Mesenchymal stem cell (in vitro differentiated cells and primary cell): ENCODE measurements around the gene MEIKIN.
"Not testable (repeated sequence)": the region's sequence is repeated elsewhere in the genome, so short reads cannot be mapped to it uniquely, and the experiment has no call there.

Source experiments
- DNase-seq: peaks from one replicate; pipeline ENCODE4 v3.0.0-alpha.2; 2013
- H2AFZ ChIP-seq: one replicate; pipeline ENCODE4 v1.6.1; 2013; ENCODE audit warnings: low read depth, mild to moderate bottlenecking, control low read depth, inconsistent platforms, low read length, moderate library complexity
- H2AK5ac ChIP-seq: 2 replicates; pipeline ENCODE4 v1.6.1; 2013; ENCODE audit warnings: low read length, moderate library complexity, mild to moderate bottlenecking, inconsistent platforms; ENCODE audit not compliant: severe bottlenecking
- H2BK120ac ChIP-seq: one replicate; pipeline ENCODE4 v1.6.1; 2013; ENCODE audit warnings: low read depth, mild to moderate bottlenecking, inconsistent platforms, low read length, moderate library complexity
- H2BK12ac ChIP-seq, 2 experiments: one replicate each; pipeline ENCODE4 v1.6.1; 2013; ENCODE audit warnings: inconsistent platforms in 2 of 2, low read length in 2 of 2, mild to moderate bottlenecking in 2 of 2, moderate library complexity in 2 of 2, control low read depth in 1 of 2
- H2BK15ac ChIP-seq: one replicate; pipeline ENCODE4 v1.6.1; 2013; ENCODE audit warnings: mild to moderate bottlenecking, low read depth, inconsistent platforms; ENCODE audit not compliant: poor library complexity, severe bottlenecking
- H2BK5ac ChIP-seq: 2 replicates; pipeline ENCODE4 v1.6.1; 2013; ENCODE audit warnings: low read depth, mild to moderate bottlenecking, low read length, control low read depth, inconsistent platforms; ENCODE audit not compliant: poor library complexity, severe bottlenecking
- H3K14ac ChIP-seq, 2 experiments: one replicate each; pipeline ENCODE4 v1.6.1; 2013; ENCODE audit warnings: inconsistent platforms in 2 of 2, low read length in 2 of 2, control low read depth in 1 of 2, mild to moderate bottlenecking in 1 of 2, moderate library complexity in 1 of 2
- H3K18ac ChIP-seq, 2 experiments: one replicate each; pipeline ENCODE4 v1.6.1; 2013; ENCODE audit warnings: inconsistent platforms in 2 of 2, low read length in 2 of 2, control low read depth in 1 of 2, low read depth in 1 of 2, mild to moderate bottlenecking in 1 of 2
- H3K23ac ChIP-seq, 2 experiments: one replicate each; pipeline ENCODE4 v1.6.1; 2013; ENCODE audit warnings: inconsistent platforms in 2 of 2, low read length in 2 of 2, mild to moderate bottlenecking in 2 of 2, moderate library complexity in 2 of 2, control low read depth in 1 of 2
- H3K27ac ChIP-seq: 2 replicates; pipeline ENCODE4 v1.5.1; 2013; ENCODE audit warnings: mild to moderate bottlenecking, moderate library complexity, low read length, control low read depth, inconsistent platforms; ENCODE audit not compliant: poor library complexity, severe bottlenecking
- H3K27me3 ChIP-seq, 2 experiments: 2 replicates each; pipeline versions ENCODE4 v1.6.1 to v1.7.0; 2013; ENCODE audit warnings: low read length in 2 of 2, mild to moderate bottlenecking in 2 of 2, moderate library complexity in 2 of 2, control low read depth in 1 of 2, inconsistent platforms in 1 of 2; ENCODE audit not compliant: control insufficient read depth in 1 of 2, insufficient read depth in 1 of 2
- H3K36me3 ChIP-seq, 2 experiments: 2 replicates each; pipeline versions ENCODE4 v1.6.1 to v1.7.0; 2013; ENCODE audit warnings: low read length in 2 of 2, control low read depth in 1 of 2, inconsistent platforms in 1 of 2, low read depth in 1 of 2, mild to moderate bottlenecking in 1 of 2; ENCODE audit not compliant: insufficient read depth in 2 of 2, control insufficient read depth in 1 of 2
- H3K4ac ChIP-seq, 2 experiments: one replicate each; pipeline ENCODE4 v1.6.1; 2013; ENCODE audit warnings: inconsistent platforms in 2 of 2, low read length in 2 of 2, mild to moderate bottlenecking in 2 of 2, moderate library complexity in 2 of 2, control low read depth in 1 of 2, low read depth in 1 of 2
- H3K4me1 ChIP-seq: 2 replicates; pipeline ENCODE4 v1.6.1; 2013; ENCODE audit warnings: low read depth, low read length, control low read depth; ENCODE audit not compliant: control insufficient read depth, insufficient read depth
- H3K4me2 ChIP-seq: 2 replicates; pipeline ENCODE4 v1.6.1; 2013; ENCODE audit warnings: low read length, mild to moderate bottlenecking, inconsistent platforms; ENCODE audit not compliant: poor library complexity, severe bottlenecking
- H3K4me3 ChIP-seq, 2 experiments: 2 replicates each; pipeline versions ENCODE4 v1.5.1 to v1.7.0; 2013; ENCODE audit warnings: low read length in 2 of 2, mild to moderate bottlenecking in 2 of 2, control low read depth in 1 of 2, low read depth in 1 of 2; ENCODE audit not compliant: insufficient read depth in 1 of 2
- H3K79me1 ChIP-seq: replicated peaks from 2 replicates; pipeline ENCODE4 v1.6.1; 2013; ENCODE audit warnings: mild to moderate bottlenecking, control low read depth, low read length, inconsistent platforms; ENCODE audit not compliant: poor library complexity, severe bottlenecking
- H3K9ac ChIP-seq: 2 replicates; pipeline ENCODE4 v1.7.0; 2013; ENCODE audit warnings: mild to moderate bottlenecking, low read length, moderate library complexity
- H3K9me3 ChIP-seq: 2 replicates; pipeline ENCODE4 v1.7.0; 2013; ENCODE audit warnings: mild to moderate bottlenecking, low read length; ENCODE audit not compliant: control insufficient read depth
- H4K8ac ChIP-seq: one replicate; pipeline ENCODE4 v1.6.1; 2013; ENCODE audit warnings: inconsistent platforms, mild to moderate bottlenecking, low read length, moderate library complexity
- H4K91ac ChIP-seq: one replicate; pipeline ENCODE4 v1.6.1; 2013; ENCODE audit warnings: mild to moderate bottlenecking, low read length, inconsistent platforms
- WGBS: methylation state at CpG from one replicate; pipeline ENCODE4 v1.1.7; 2013; ENCODE audit warnings: mixed read lengths; 5-methylcytosine and 5-hydroxymethylcytosine counted together

The MEIKIN gene

GRCh38 chr5:131842971-131843370 is 102.5 kb downstream of the MEIKIN start:
- H3K4me1 ChIP-seq, H3K27me3 ChIP-seq, H2AFZ ChIP-seq, H2BK5ac ChIP-seq, DNase-seq, H2BK12ac ChIP-seq, H3K18ac ChIP-seq, H4K8ac ChIP-seq, H3K4ac ChIP-seq, H2BK120ac ChIP-seq, H3K9ac ChIP-seq, H3K14ac ChIP-seq, H2BK15ac ChIP-seq, H3K79me1 ChIP-seq, H3K4me2 ChIP-seq, H3K36me3 ChIP-seq, H3K23ac ChIP-seq, H3K4me3 ChIP-seq, H3K27ac ChIP-seq, H4K91ac ChIP-seq, H2AK5ac ChIP-seq: not testable (repeated sequence)
- peaks cover 62% of the 10 kb centered on the region for H3K9me3 ChIP-seq
- WGBS: 100% methylated on average over 1 of the region's 1 CpG

GRCh38 chr5:131832702-131833101 is 112.8 kb downstream of the MEIKIN start:
- not testable (repeated sequence) for H3K27me3 ChIP-seq, H2BK15ac ChIP-seq, H3K4ac ChIP-seq, H3K14ac ChIP-seq, H4K8ac ChIP-seq, H3K4me3 ChIP-seq, H3K79me1 ChIP-seq, H3K23ac ChIP-seq, H3K18ac ChIP-seq, H3K36me3 ChIP-seq, H3K4me1 ChIP-seq, H4K91ac ChIP-seq, H2AK5ac ChIP-seq, H2BK5ac ChIP-seq, H2BK120ac ChIP-seq, H2BK12ac ChIP-seq, H3K9ac ChIP-seq, H3K9me3 ChIP-seq, H3K4me2 ChIP-seq, DNase-seq, H2AFZ ChIP-seq, H3K27ac ChIP-seq
- 91% methylated on average over 2 of the region's 2 CpGs for WGBS

- Histone ChIP-seq H3K23ac (no peak overlapping the region), H3K4me2 (no peak overlapping the region), H2BK15ac (no peak overlapping the region), H3K9ac (no peak overlapping the region), H2BK5ac (no peak overlapping the region), H3K27me3 (no peaks in the 10 kb centered on the region), H3K18ac (no peak overlapping the region), H4K91ac (no peak overlapping the region), H2AFZ (no peak overlapping the region), H3K4me1 (no peaks in the 10 kb centered on the region), H3K4ac (no peak overlapping the region), H3K9me3 (peaks cover 40% of the 10 kb centered on the region), H3K14ac (no peak overlapping the region), H4K8ac (no peak overlapping the region), H2BK120ac (no peak overlapping the region), H3K27ac (no peak overlapping the region), H2AK5ac (no peak overlapping the region), H3K4me3 (no peak overlapping the region), H2BK12ac (no peak overlapping the region), H3K36me3 (no peaks in the 10 kb centered on the region), H3K79me1 (no peaks in the 10 kb centered on the region)
- WGBS: 15% methylated on average over 2 of the region's 2 CpGs
- peak; percentile 67 for DNase-seq
These were observed 120.0 kb downstream of the MEIKIN start for GRCh38 chr5:131825404-131826013.

- no peak overlapping the region for H3K9ac ChIP-seq
These were observed 120.8 kb downstream of the MEIKIN start for GRCh38 chr5:131824631-131825030.

More at GRCh38 chr5:131824631-131825030, 120.8 kb downstream of the MEIKIN start:
- H3K4ac ChIP-seq: no peak overlapping the region
- no peak for DNase-seq
- H3K27me3 ChIP-seq: no peaks in the 10 kb centered on the region
- no peak overlapping the region for H4K91ac ChIP-seq
- no peak overlapping the region for H2AFZ ChIP-seq
- no peak overlapping the region for H2BK12ac ChIP-seq
- peaks cover 40% of the 10 kb centered on the region for H3K9me3 ChIP-seq
- H3K18ac ChIP-seq: peak overlapping the region in 1 of 2 experiments; percentile 2
- H3K23ac ChIP-seq: no peak overlapping the region
- no peak overlapping the region for H2AK5ac ChIP-seq
- H3K79me1 ChIP-seq: no peaks in the 10 kb centered on the region
- H3K14ac ChIP-seq: no peak overlapping the region
- H4K8ac ChIP-seq: no peak overlapping the region
- H3K36me3 ChIP-seq: no peaks in the 10 kb centered on the region
- no peak overlapping the region for H3K27ac ChIP-seq
- H3K4me3 ChIP-seq: no peak overlapping the region
- no peak overlapping the region for H2BK5ac ChIP-seq
- WGBS: no CpG with 5 or more reads among the region's 1 CpG
- H2BK120ac ChIP-seq: no peak overlapping the region
- H3K4me2 ChIP-seq: no peak overlapping the region
- no peaks in the 10 kb centered on the region for H3K4me1 ChIP-seq
- H2BK15ac ChIP-seq: no peak overlapping the region
